Activated naive CD8-positive, alpha-beta T cell treated with anti-CD3 and anti-CD28 coated beads, Interleukin-2, amount 10 ng/mL, durations not matched to agents 7 days and 5 days (primary cell): ENCODE data around the gene NR3C1. TPM values are rescaled to one million over a fixed set of nuclear protein-coding genes. Genes with fewer than 3 reads are reported as not detected.

ENCODE experiments used
- ATAC-seq: fragments of 150-1000 bp; cut with Tn5 transposase; one replicate; pipeline ENCODE4 v1.10.0; 2021; ENCODE audit warnings: low read depth, moderate library complexity
- POLR2A ChIA-PET: fragments of 350-600 bp; sonication (Branson Sonifier 250); formaldehyde crosslinking; loops from one replicate; lab custom pipeline; 2021; ENCODE audit warnings: antibody characterized with exemption; lab: Charles Lee
- DNase-seq: peaks from one replicate; pipeline ENCODE4 v3.0.0; 2021
- H3K27ac Mint-ChIP-seq: one replicate; pipeline ENCODE4 v1.8.0; 2022; ENCODE audit warnings: mild to moderate bottlenecking, mixed read lengths
- H3K27me3 Mint-ChIP-seq: one replicate; pipeline ENCODE4 v1.8.0; 2022; ENCODE audit warnings: mild to moderate bottlenecking, moderate library complexity, mixed read lengths
- H3K36me3 Mint-ChIP-seq: one replicate; pipeline ENCODE4 v1.8.0; 2021; ENCODE audit warnings: mild to moderate bottlenecking, mixed read lengths
- H3K4me1 Mint-ChIP-seq: one replicate; pipeline ENCODE4 v1.8.0; 2021; ENCODE audit warnings: mixed read lengths
- H3K4me3 Mint-ChIP-seq: one replicate; pipeline ENCODE4 v1.8.0; 2022; ENCODE audit warnings: mild to moderate bottlenecking, moderate library complexity, mixed read lengths
- H3K9me3 Mint-ChIP-seq: one replicate; pipeline ENCODE4 v1.8.0; 2021; ENCODE audit warnings: mixed read lengths
- total RNA-seq, 2 experiments: library from RNA; stranded (reverse); gene quantifications; one replicate each; pipeline ENCODE4 v1.2.3, GENCODE V29; 2021

Gene NR3C1
- total RNA-seq, 2 experiments from 2014 or later = 95.5 to 102 TPM

GRCh38 chr5:143416411-143416810, 12.9 kb upstream of the NR3C1 start:
- POLR2A ChIA-PET = interaction anchor here (1.4 kb wide), 1 partner anchor 13 kb away, joined by 3 read pairs; the partner anchor contains the start of gene NR3C1
- H3K36me3 Mint-ChIP-seq = peaks cover 6% of the 10 kb centered on the region
- no peak overlapping the region for H3K4me3 Mint-ChIP-seq
- no peak overlapping the region for H3K27ac Mint-ChIP-seq
- H3K9me3 Mint-ChIP-seq = peaks cover 1% of the 10 kb centered on the region
- DNase-seq = no peak
- H3K27me3 Mint-ChIP-seq = no peaks in the 10 kb centered on the region
- H3K4me1 Mint-ChIP-seq = peaks cover 12% of the 10 kb centered on the region
- ATAC-seq = no peak

- no peaks in the 10 kb centered on the region for H3K27me3 Mint-ChIP-seq
- H3K9me3 Mint-ChIP-seq = peaks cover 1% of the 10 kb centered on the region
- ATAC-seq (no peak), DNase-seq (no peak)
- peaks cover 13% of the 10 kb centered on the region for H3K4me1 Mint-ChIP-seq
- no peak overlapping the region for H3K4me3 Mint-ChIP-seq
- POLR2A ChIA-PET = interaction anchor here (0.5 to 2.3 kb wide), 2 partner anchors 10 to 333 kb away, joined by 4 to 6 read pairs; no protein-coding TSS in a partner anchor
- H3K36me3 Mint-ChIP-seq = peaks cover 8% of the 10 kb centered on the region
- H3K27ac Mint-ChIP-seq = no peak overlapping the region
Measured at GRCh38 chr5:143413958-143414669, 10.6 kb upstream of the NR3C1 start.

- DNase-seq = no peak
- POLR2A ChIA-PET = interaction anchor here (2.3 kb wide), 1 partner anchor 8 kb away, joined by 6 read pairs; no protein-coding TSS in a partner anchor
- no peak for ATAC-seq
- Mint-ChIP-seq H3K4me1 (peaks cover 9% of the 10 kb centered on the region), H3K9me3 (peaks cover 1% of the 10 kb centered on the region), H3K27ac (no peak overlapping the region), H3K27me3 (no peaks in the 10 kb centered on the region), H3K4me3 (no peak overlapping the region), H3K36me3 (peaks cover 10% of the 10 kb centered on the region)
Measured at GRCh38 chr5:143412661-143413342, 9.3 kb upstream of the NR3C1 start.

GRCh38 chr5:143409926-143410325, 6.4 kb upstream of the NR3C1 start:
- Mint-ChIP-seq H3K9me3 (peaks cover 2% of the 10 kb centered on the region), H3K4me1 (peaks cover 21% of the 10 kb centered on the region), H3K27ac (no peak overlapping the region), H3K36me3 (peaks cover 14% of the 10 kb centered on the region), H3K27me3 (no peaks in the 10 kb centered on the region), H3K4me3 (no peak overlapping the region)
- no peak for ATAC-seq
- POLR2A ChIA-PET = interaction anchor here (1.3 kb wide), 1 partner anchor 25 kb away, joined by 6 read pairs; no protein-coding TSS in a partner anchor
- no peak for DNase-seq

- ATAC-seq = no peak
- H3K36me3 Mint-ChIP-seq = peaks cover 11% of the 10 kb centered on the region
- H3K9me3 Mint-ChIP-seq = peaks cover 2% of the 10 kb centered on the region
- no peaks in the 10 kb centered on the region for H3K27me3 Mint-ChIP-seq
- H3K4me3 Mint-ChIP-seq = peak overlapping the region; percentile 70
- no peak for DNase-seq
- H3K4me1 Mint-ChIP-seq = peaks cover 22% of the 10 kb centered on the region
- peak overlapping the region; percentile 64 for H3K27ac Mint-ChIP-seq
- POLR2A ChIA-PET = no interaction called here
Measured at GRCh38 chr5:143406408-143406807, 2.9 kb upstream of the NR3C1 start.

- POLR2A ChIA-PET = no interaction called here
- peak overlapping the region; percentile 86 for H3K4me3 Mint-ChIP-seq
- H3K4me1 Mint-ChIP-seq = peaks cover 28% of the 10 kb centered on the region
- peak overlapping the region; percentile 96 for H3K27ac Mint-ChIP-seq
- no peak for ATAC-seq
- no peaks in the 10 kb centered on the region for H3K27me3 Mint-ChIP-seq
- peaks cover 2% of the 10 kb centered on the region for H3K9me3 Mint-ChIP-seq
- DNase-seq = no peak
- peaks cover 12% of the 10 kb centered on the region for H3K36me3 Mint-ChIP-seq
Measured at GRCh38 chr5:143405849-143406098, 2.3 kb upstream of the NR3C1 start.

GRCh38 chr5:143405063-143405848, 1.8 kb upstream of the NR3C1 start:
- ATAC-seq (peak; percentile 37), DNase-seq (peak; percentile 92)
- Mint-ChIP-seq H3K27me3 (no peaks in the 10 kb centered on the region), H3K27ac (peak overlapping the region; percentile 96), H3K4me1 (peaks cover 33% of the 10 kb centered on the region), H3K9me3 (peaks cover 2% of the 10 kb centered on the region), H3K36me3 (peaks cover 14% of the 10 kb centered on the region), H3K4me3 (peak overlapping the region; percentile 86)
- POLR2A ChIA-PET = interaction anchor here (0.7 to 3.0 kb wide), 20 partner anchors 8 to 788 kb away, joined by 3 to 80 read pairs (median 5); partner anchors contain the start of genes KCTD16 and YIPF5

GRCh38 chr5:143404416-143405062, 1.1 kb upstream of the NR3C1 start:
- POLR2A ChIA-PET = interaction anchor here (0.7 to 3.0 kb wide), 27 partner anchors 8 to 789 kb away, joined by 3 to 80 read pairs (median 4); partner anchors contain the start of genes KCTD16 and YIPF5
- peaks cover 18% of the 10 kb centered on the region for H3K36me3 Mint-ChIP-seq
- peaks cover 2% of the 10 kb centered on the region for H3K9me3 Mint-ChIP-seq
- peak; percentile 35 for ATAC-seq
- H3K4me1 Mint-ChIP-seq = peaks cover 39% of the 10 kb centered on the region
- no peaks in the 10 kb centered on the region for H3K27me3 Mint-ChIP-seq
- peak; percentile 74 for DNase-seq
- H3K4me3 Mint-ChIP-seq = peak overlapping the region; percentile 86
- peak overlapping the region; percentile 96 for H3K27ac Mint-ChIP-seq

GRCh38 chr5:143403334-143403592, 223 bp downstream of the NR3C1 start:
- Mint-ChIP-seq H3K36me3 (peaks cover 28% of the 10 kb centered on the region), H3K9me3 (peaks cover 2% of the 10 kb centered on the region), H3K4me3 (peak overlapping the region; percentile 87), H3K4me1 (peaks cover 51% of the 10 kb centered on the region), H3K27me3 (no peaks in the 10 kb centered on the region), H3K27ac (peak overlapping the region; percentile 85)
- POLR2A ChIA-PET = interaction anchor here (0.6 to 3.0 kb wide), 21 partner anchors 10 to 739 kb away, joined by 3 to 80 read pairs (median 5); no protein-coding TSS in a partner anchor
- ATAC-seq (peak; percentile 4), DNase-seq (no peak)

- POLR2A ChIA-PET = interaction anchor here (0.6 to 3.0 kb wide), 17 partner anchors 9 to 740 kb away, joined by 3 to 80 read pairs (median 5); no protein-coding TSS in a partner anchor
- Mint-ChIP-seq H3K4me1 (peaks cover 54% of the 10 kb centered on the region), H3K4me3 (peak overlapping the region; percentile 87), H3K27me3 (no peaks in the 10 kb centered on the region), H3K27ac (peak overlapping the region; percentile 84), H3K9me3 (peaks cover 2% of the 10 kb centered on the region), H3K36me3 (peaks cover 30% of the 10 kb centered on the region)
- peak; percentile 71 for DNase-seq
- no peak for ATAC-seq
Measured at GRCh38 chr5:143402553-143403333, 743 bp downstream of the NR3C1 start.

GRCh38 chr5:143402017-143402552, 1.4 kb downstream of the NR3C1 start:
- Mint-ChIP-seq H3K27ac (peak overlapping the region; percentile 79), H3K9me3 (peaks cover 2% of the 10 kb centered on the region), H3K27me3 (no peaks in the 10 kb centered on the region), H3K36me3 (peaks cover 28% of the 10 kb centered on the region), H3K4me3 (peak overlapping the region; percentile 87), H3K4me1 (peaks cover 55% of the 10 kb centered on the region)
- ATAC-seq (no peak), DNase-seq (no peak)
- POLR2A ChIA-PET = interaction anchor here (1.0 kb wide), 1 partner anchor 400 kb away, joined by 3 read pairs; no protein-coding TSS in a partner anchor
